Osteoblast (primary cell): ENCODE measurements around the gene DPP9. TPM values are rescaled to one million over a fixed set of nuclear protein-coding genes. Genes with fewer than 3 reads are reported as not detected.
A peak's percentile ranks its signal among the peaks of the same experiment; 100 is the strongest.

Experiments
- DNase-seq: peaks from one replicate; pipeline ENCODE4 v3.0.0; 2011; ENCODE audit warnings: low spot score, mixed read lengths; ENCODE audit not compliant: insufficient read length; ENCODE audit errors: missing footprints
- H2AFZ ChIP-seq: 2 replicates; pipeline ENCODE4 v1.6.0; 2011; ENCODE audit warnings: mild to moderate bottlenecking, low read length
- H3K27ac ChIP-seq: 2 replicates; pipeline ENCODE4 v1.5.1; 2011; ENCODE audit warnings: mild to moderate bottlenecking, low read depth, low read length, moderate library complexity
- H3K27me3 ChIP-seq: 2 replicates; pipeline ENCODE4 v1.6.0; 2012; ENCODE audit warnings: mild to moderate bottlenecking, control low read depth, inconsistent platforms, low read length, moderate library complexity; ENCODE audit not compliant: insufficient read depth
- H3K36me3 ChIP-seq: 2 replicates; pipeline ENCODE4 v1.5.1; 2011; ENCODE audit warnings: mild to moderate bottlenecking, low read length, control low read depth, moderate library complexity; ENCODE audit not compliant: insufficient read depth
- H3K4me1 ChIP-seq: 2 replicates; pipeline ENCODE4 v1.5.1; 2011; ENCODE audit warnings: mild to moderate bottlenecking, low read length, control low read depth, moderate library complexity; ENCODE audit not compliant: insufficient read depth
- H3K4me2 ChIP-seq: 2 replicates; pipeline ENCODE4 v1.6.0; 2011; ENCODE audit warnings: mild to moderate bottlenecking, low read length; ENCODE audit not compliant: insufficient read depth
- H3K4me3 ChIP-seq: fragments of 200-600 bp; sonication (generic); 3 replicates; pipeline ENCODE4 v1.5.1; 2012; ENCODE audit warnings: mild to moderate bottlenecking, low read length, inconsistent platforms; ENCODE audit not compliant: insufficient read depth
- H3K79me2 ChIP-seq: 2 replicates; pipeline ENCODE4 v1.6.0; 2012; ENCODE audit warnings: mild to moderate bottlenecking, low read length, control low read depth, inconsistent platforms; ENCODE audit not compliant: insufficient read depth
- H3K9me3 ChIP-seq: 2 replicates; pipeline ENCODE4 v1.5.1; 2011; ENCODE audit warnings: low read depth, low read length, control low read depth
- H4K20me1 ChIP-seq: 2 replicates; pipeline ENCODE4 v1.6.0; 2012; ENCODE audit warnings: mild to moderate bottlenecking, low read length, control low read depth; ENCODE audit not compliant: insufficient read depth
- total RNA-seq: library from RNA; depleted of rRNA; stranded (reverse); fragments of >200 nt; gene quantifications from 2 replicates; pipeline ENCODE4 v1.2.3, GENCODE V29; 2012
- TF ChIP-seq, protein P1 (sequence below): IDR thresholded peaks from 2 replicates; pipeline ENCODE4 v1.5.1; 2011; ENCODE audit warnings: mild to moderate bottlenecking, low read depth, low read length, moderate library complexity; ENCODE audit errors: extremely low read depth

Gene DPP9
- total RNA-seq, 1 donor, result 30.4 TPM

DNA sequence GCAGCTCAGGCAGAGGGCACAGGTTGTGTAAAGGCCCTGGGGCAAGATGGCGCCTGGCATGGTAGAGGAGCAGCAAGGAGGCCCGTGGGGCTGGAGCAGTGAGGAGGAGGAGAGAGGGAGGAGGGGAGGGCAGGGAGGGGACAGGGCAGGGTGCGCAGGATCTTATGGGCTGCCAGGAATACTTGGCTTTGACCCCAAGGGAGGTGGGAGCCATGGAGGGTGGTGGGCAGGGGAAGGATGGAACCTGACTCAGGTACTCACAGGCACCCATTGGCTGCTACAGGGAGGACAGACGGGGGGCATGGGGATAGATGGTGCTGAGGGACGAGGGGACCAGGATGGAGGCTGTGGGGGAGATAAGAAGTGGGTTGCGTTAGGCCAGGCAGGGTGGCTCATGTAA is 81.0 kb downstream of the DPP9 start:
- DNase-seq, result peak; percentile 48
- peaks cover 13% of the 10 kb centered on the region for H3K4me1 ChIP-seq
- peaks cover 7% of the 10 kb centered on the region for H3K79me2 ChIP-seq
- no peaks in the 10 kb centered on the region for H3K27me3 ChIP-seq
- no peak overlapping the region for H3K4me3 ChIP-seq
- H3K9me3 ChIP-seq, result no peaks in the 10 kb centered on the region
- no peak overlapping the region for H2AFZ ChIP-seq
- H3K36me3 ChIP-seq, result no peaks in the 10 kb centered on the region
- no peak overlapping the region for H3K4me2 ChIP-seq
- no peak overlapping the region for H3K27ac ChIP-seq
- TF ChIP-seq, protein P1, sequence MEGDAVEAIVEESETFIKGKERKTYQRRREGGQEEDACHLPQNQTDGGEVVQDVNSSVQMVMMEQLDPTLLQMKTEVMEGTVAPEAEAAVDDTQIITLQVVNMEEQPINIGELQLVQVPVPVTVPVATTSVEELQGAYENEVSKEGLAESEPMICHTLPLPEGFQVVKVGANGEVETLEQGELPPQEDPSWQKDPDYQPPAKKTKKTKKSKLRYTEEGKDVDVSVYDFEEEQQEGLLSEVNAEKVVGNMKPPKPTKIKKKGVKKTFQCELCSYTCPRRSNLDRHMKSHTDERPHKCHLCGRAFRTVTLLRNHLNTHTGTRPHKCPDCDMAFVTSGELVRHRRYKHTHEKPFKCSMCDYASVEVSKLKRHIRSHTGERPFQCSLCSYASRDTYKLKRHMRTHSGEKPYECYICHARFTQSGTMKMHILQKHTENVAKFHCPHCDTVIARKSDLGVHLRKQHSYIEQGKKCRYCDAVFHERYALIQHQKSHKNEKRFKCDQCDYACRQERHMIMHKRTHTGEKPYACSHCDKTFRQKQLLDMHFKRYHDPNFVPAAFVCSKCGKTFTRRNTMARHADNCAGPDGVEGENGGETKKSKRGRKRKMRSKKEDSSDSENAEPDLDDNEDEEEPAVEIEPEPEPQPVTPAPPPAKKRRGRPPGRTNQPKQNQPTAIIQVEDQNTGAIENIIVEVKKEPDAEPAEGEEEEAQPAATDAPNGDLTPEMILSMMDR, result no peak
- H4K20me1 ChIP-seq, result no peaks in the 10 kb centered on the region

DNA sequence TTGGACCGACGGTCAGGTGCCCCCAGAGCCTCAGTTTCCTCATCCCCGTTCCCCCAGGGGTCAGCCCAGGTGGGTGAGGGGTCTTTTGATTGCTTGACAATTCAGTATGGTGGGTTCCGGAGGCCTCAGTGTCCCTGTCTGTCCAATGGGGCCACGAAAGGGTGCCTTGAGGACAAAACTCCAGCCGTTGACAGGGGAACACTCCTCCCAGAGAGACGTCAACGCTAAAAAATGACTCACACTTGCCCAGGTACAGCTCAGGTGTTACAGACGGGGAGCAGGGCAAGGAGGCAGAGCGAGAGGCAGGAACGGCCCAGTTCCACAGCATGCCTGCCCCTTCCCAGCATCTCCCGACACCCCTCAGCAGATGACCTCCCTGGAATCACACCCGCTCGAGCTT is 82.5 kb downstream of the DPP9 start:
- no peaks in the 10 kb centered on the region for H4K20me1 ChIP-seq
- no peaks in the 10 kb centered on the region for H3K36me3 ChIP-seq
- no peak overlapping the region for H3K4me2 ChIP-seq
- H3K4me1 ChIP-seq, result peaks cover 19% of the 10 kb centered on the region
- DNase-seq, result peak; percentile 61
- no peak overlapping the region for H3K4me3 ChIP-seq
- H2AFZ ChIP-seq, result no peak overlapping the region
- H3K27me3 ChIP-seq, result no peaks in the 10 kb centered on the region
- peaks cover 7% of the 10 kb centered on the region for H3K79me2 ChIP-seq
- TF ChIP-seq, protein P1, result no peak
- H3K27ac ChIP-seq, result no peak overlapping the region
- no peaks in the 10 kb centered on the region for H3K9me3 ChIP-seq

DNA sequence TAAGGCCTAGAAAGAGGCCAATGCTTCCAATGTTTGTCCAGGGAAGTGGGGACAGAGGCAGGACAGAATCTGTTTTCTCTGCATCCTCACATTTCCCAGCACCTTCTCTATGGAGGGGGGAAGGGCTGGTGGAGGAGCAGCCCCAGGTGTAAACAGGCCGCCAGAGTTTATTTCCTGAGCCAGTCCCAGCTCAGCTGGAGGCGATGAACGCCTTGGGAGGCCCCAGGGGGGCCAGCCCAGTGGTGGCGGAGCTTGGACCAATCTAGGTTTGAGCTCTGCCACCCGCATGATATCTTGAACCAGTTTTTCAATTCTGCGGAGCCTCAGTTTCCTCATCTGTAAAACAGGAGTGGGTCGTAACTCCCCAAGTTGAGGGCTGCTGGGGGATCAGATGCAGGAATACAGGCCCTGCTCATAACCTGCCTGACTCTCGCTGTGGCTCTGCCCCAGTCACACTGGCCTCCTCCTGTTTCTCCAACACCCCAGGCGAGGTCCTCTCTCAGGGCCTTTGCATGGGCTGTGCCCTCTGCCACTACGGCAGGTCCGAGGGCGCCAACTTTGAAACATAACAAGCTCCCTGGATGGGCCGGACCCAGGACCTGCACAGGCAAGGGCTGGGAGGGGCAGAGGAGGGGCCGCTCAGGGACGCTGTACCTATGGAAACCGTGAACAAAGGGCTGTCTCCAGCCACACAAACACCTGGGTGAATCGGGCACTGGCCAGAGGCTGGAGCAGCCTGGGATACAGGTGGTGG is 83.2 kb downstream of the DPP9 start:
- Histone ChIP-seq H3K4me2 (peak overlapping the region; percentile 95), H4K20me1 (no peaks in the 10 kb centered on the region), H3K27ac (no peak overlapping the region), H2AFZ (no peak overlapping the region), H3K9me3 (no peaks in the 10 kb centered on the region), H3K27me3 (no peaks in the 10 kb centered on the region), H3K36me3 (no peaks in the 10 kb centered on the region), H3K4me1 (peaks cover 22% of the 10 kb centered on the region), H3K4me3 (peak overlapping the region; percentile 87), H3K79me2 (peaks cover 7% of the 10 kb centered on the region)
- peak; percentile 87 for DNase-seq
- TF ChIP-seq, protein P1, result no peak

DNA sequence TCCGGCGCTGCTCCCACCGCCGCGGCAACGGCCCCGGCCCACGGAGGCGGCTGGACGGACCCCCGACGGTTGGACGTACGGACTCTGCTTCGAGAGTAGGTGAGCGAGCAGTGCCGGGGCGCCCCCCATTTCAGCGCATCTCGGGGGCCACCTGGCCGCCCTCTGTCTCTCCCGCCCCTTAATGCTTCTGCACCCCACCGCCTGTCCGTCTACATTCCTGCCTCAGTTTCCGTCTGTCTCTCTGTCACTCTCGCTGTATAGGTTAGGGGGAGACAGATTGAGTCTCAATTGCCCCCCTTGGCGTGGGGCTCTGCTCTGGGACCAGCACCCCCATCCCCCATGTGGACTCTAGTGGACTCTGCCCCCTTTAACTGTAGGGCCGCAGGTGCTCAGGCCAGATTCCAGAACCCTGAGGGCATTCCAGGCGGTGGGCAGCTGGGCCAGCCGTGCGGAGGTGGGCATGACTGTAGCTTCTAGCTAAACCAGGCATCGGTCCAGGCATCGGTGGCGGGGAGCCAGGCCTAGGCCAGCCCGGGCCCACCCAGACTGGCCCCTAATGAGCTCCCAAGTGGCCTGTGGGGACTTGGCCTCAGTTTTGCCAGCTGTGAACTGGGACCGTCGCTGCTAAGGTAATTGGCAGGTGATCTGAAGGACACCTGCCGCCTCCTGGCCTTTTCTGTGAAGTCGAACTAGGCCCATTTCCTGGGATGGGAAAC is 84.0 kb downstream of the DPP9 start:
- Histone ChIP-seq H3K4me3 (peak overlapping the region; percentile 87), H2AFZ (peak overlapping the region; percentile 91), H3K79me2 (peaks cover 7% of the 10 kb centered on the region), H4K20me1 (no peaks in the 10 kb centered on the region), H3K9me3 (no peaks in the 10 kb centered on the region), H3K27me3 (no peaks in the 10 kb centered on the region), H3K36me3 (no peaks in the 10 kb centered on the region), H3K4me1 (peaks cover 27% of the 10 kb centered on the region), H3K27ac (peak overlapping the region; percentile 12), H3K4me2 (peak overlapping the region; percentile 95)
- TF ChIP-seq, protein P1, result no peak
- peak; percentile 83 for DNase-seq
